Neural crest cell (in vitro differentiated cells): ENCODE data around the gene DYNLL1. TPM values are rescaled to one million over a fixed set of nuclear protein-coding genes. Genes with fewer than 3 reads are reported as not detected.

ENCODE experiments used
- DNase-seq: peaks from one replicate; pipeline ENCODE4 v3.0.0; 2021; ENCODE audit warnings: low read depth, mixed read lengths, low spot score
- H3K27ac Mint-ChIP-seq: one replicate; pipeline ENCODE4 v1.8.0; 2021; ENCODE audit warnings: mild to moderate bottlenecking, mixed read lengths; ENCODE audit not compliant: unreplicated experiment
- H3K27me3 Mint-ChIP-seq: 2 replicates; pipeline ENCODE4 v1.8.0; 2021; ENCODE audit warnings: low read depth, mild to moderate bottlenecking, mixed read lengths
- H3K36me3 Mint-ChIP-seq: 2 replicates; pipeline ENCODE4 v1.8.0; 2021; ENCODE audit warnings: low read depth, mild to moderate bottlenecking, mixed read lengths
- H3K4me1 Mint-ChIP-seq: 2 replicates; pipeline ENCODE4 v1.8.0; 2021; ENCODE audit warnings: mixed read lengths
- H3K4me3 Mint-ChIP-seq: one replicate; pipeline ENCODE4 v1.8.0; 2021; ENCODE audit warnings: mild to moderate bottlenecking, mixed read lengths
- H3K9me3 Mint-ChIP-seq: 2 replicates; pipeline ENCODE4 v1.8.0; 2021; ENCODE audit warnings: mixed read lengths
- CTCF ChIP-seq: fragments of 200-600 bp; sonication (generic); conservative IDR thresholded peaks from 2 replicates; pipeline ENCODE4 v1.5.0; 2021; ENCODE audit warnings: antibody characterized with exemption, mild to moderate bottlenecking
- total RNA-seq: library from RNA; stranded (reverse); gene quantifications from 2 replicates; pipeline ENCODE4 v1.2.1, GENCODE V29; 2021

Gene DYNLL1
- total RNA-seq, 1 donor from 2014 or later = 375 TPM

- Mint-ChIP-seq H3K9me3 (no peaks in the 10 kb centered on the region), H3K4me3 (no peak overlapping the region), H3K36me3 (peaks cover 7% of the 10 kb centered on the region), H3K27ac (peak overlapping the region; percentile 32), H3K27me3 (no peaks in the 10 kb centered on the region), H3K4me1 (peaks cover 28% of the 10 kb centered on the region)
- no peak for DNase-seq
- no peak for TF ChIP-seq CTCF
Observed at GRCh38 chr12:120490833-120491512, 4.9 kb upstream of the DYNLL1 start.

- TF ChIP-seq CTCF = no peak
- Mint-ChIP-seq H3K27ac (no peak overlapping the region), H3K27me3 (no peaks in the 10 kb centered on the region), H3K36me3 (peaks cover 5% of the 10 kb centered on the region), H3K4me3 (peak overlapping the region; percentile 95), H3K9me3 (no peaks in the 10 kb centered on the region), H3K4me1 (peaks cover 29% of the 10 kb centered on the region)
- DNase-seq = no peak
Observed at GRCh38 chr12:120495186-120495730, 655 bp upstream of the DYNLL1 start.

- H3K4me1 Mint-ChIP-seq = peaks cover 29% of the 10 kb centered on the region
- H3K9me3 Mint-ChIP-seq = no peaks in the 10 kb centered on the region
- peak; percentile 18 for DNase-seq
- peaks cover 5% of the 10 kb centered on the region for H3K36me3 Mint-ChIP-seq
- H3K27ac Mint-ChIP-seq = peak overlapping the region; percentile 91
- H3K4me3 Mint-ChIP-seq = peak overlapping the region; percentile 95
- no peaks in the 10 kb centered on the region for H3K27me3 Mint-ChIP-seq
- no peak for TF ChIP-seq CTCF
Observed at GRCh38 chr12:120496413-120497340, 764 bp downstream of the DYNLL1 start.

- Mint-ChIP-seq H3K4me3 (peak overlapping the region; percentile 95), H3K9me3 (no peaks in the 10 kb centered on the region), H3K4me1 (peaks cover 29% of the 10 kb centered on the region), H3K27ac (peak overlapping the region; percentile 73), H3K27me3 (no peaks in the 10 kb centered on the region), H3K36me3 (peaks cover 5% of the 10 kb centered on the region)
- no peak for TF ChIP-seq CTCF
- DNase-seq = no peak
Observed at GRCh38 chr12:120497524-120498150, 1.7 kb downstream of the DYNLL1 start.

GRCh38 chr12:120498870-120499515, 3.1 kb downstream of the DYNLL1 start:
- no peak for TF ChIP-seq CTCF
- no peak for DNase-seq
- Mint-ChIP-seq H3K27me3 (no peaks in the 10 kb centered on the region), H3K36me3 (peaks cover 12% of the 10 kb centered on the region), H3K4me3 (peak overlapping the region; percentile 52), H3K4me1 (peaks cover 29% of the 10 kb centered on the region), H3K27ac (no peak overlapping the region), H3K9me3 (no peaks in the 10 kb centered on the region)
